GM21723 (cell line): ENCODE results near the gene ABCC2.

Experiments
- ATAC-seq: cut with Tn5 transposase; IDR thresholded peaks from one replicate; pipeline ENCODE4 v1.9.1; 2021; ENCODE audit warnings: mild to moderate bottlenecking, moderate library complexity; ENCODE audit not compliant: unreplicated experiment

Gene ABCC2

DNA sequence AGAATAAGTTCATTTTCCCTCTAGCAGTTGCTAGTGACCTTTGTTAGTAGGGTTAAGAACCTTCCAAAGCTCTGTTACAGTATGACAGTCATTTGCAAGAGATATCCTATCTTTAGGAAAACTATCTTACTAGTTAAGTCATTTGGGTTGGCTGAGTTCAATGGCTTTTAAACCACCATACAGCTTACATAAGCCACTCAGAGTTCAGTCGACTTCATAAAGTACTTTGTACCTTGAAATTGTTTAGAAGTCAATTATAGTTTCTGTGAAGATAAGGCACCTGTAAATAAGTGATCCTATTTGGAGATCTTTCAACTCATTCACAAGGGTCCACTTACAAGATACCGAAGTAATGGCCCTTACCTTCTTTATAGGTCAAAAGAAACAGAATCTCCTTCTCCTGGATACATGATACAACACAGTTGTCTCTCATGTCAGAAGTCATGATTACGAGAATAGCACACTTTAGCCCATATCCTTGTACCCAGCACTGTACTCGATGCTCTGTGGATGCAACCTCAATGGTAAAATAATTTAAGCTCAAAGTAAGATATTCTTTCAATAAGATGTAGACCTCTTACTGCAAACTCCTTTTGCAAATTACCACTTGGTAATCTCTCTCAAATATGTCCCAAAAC, 11.9 kb upstream of the ABCC2 start:
- ATAC-seq, result no peak

DNA sequence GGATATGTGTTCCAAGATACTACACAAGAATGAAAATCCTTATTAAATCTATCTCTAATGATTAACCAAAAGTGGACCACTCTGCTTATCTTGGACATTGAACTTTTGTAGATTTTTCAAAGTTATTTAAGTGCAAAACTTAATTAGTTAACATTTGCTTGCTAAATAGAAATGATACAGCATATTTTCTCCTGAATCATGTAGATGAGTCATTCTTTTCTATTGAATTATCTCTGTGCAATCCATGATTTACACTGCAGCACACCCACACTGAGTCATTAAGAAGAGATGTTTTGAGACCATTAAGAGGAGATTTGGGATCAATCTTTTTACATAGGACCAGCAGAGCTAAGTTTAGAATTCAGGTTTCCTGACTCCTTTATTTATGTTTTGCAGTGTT, 6.6 kb upstream of the ABCC2 start:
- no peak for ATAC-seq

DNA sequence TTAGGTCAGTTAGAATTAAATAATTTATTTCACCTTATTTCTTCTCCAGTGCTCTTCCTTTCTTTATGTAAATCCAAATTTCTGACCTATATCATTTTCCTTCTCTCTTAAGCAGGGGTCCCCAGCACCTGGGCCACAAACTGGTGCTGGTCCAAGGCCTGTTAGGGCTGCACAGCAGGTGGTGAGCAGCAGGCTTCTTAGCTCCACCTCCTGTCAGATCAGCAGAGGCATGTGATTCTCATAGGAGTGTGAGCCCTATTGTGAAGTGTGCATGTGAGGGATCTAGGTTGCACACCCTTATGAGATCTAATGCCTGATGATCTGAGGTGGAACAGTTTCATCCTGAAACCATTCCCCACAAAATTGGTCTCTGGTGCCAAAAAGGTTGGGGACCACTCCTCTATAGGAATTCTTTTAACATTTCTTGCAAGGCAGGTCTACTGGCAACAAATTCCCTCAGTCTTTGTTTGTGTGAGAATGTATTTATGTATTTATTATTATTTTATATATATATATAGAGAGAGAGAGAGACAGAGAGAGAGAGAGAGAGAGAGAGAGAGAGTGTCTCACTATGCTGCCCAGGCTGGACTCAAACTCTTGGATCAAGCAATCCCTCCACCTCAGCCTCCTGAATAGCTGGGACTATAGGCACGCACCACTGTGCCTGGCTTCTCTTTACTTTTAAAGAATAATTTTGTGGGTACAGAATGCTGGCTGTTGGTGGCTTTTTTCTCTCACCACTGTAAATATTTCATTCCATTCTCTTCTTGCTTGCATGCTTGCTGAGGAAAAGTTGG, 4.3 kb upstream of the ABCC2 start:
- ATAC-seq, result no peak

DNA sequence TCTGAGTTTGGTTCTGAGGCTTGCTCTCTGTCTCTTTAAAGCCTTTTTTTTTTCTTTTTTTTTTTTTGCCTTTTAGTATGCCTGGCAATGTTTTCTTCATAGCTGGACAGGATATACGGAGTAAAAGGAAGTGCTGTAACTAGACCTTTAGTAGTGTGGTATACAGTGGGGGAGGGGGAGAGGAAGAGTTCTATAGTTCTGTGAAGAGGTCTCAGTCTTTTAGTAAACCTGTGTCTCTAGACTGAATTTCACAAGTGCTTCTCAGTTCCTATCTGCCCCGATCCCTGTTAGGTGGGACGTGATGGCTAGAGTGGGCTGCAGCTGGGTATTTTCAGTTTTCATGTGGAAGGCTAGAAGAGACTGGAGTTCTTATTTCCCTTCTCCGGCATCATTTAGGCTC, 3.1 kb upstream of the ABCC2 start:
- no peak for ATAC-seq

DNA sequence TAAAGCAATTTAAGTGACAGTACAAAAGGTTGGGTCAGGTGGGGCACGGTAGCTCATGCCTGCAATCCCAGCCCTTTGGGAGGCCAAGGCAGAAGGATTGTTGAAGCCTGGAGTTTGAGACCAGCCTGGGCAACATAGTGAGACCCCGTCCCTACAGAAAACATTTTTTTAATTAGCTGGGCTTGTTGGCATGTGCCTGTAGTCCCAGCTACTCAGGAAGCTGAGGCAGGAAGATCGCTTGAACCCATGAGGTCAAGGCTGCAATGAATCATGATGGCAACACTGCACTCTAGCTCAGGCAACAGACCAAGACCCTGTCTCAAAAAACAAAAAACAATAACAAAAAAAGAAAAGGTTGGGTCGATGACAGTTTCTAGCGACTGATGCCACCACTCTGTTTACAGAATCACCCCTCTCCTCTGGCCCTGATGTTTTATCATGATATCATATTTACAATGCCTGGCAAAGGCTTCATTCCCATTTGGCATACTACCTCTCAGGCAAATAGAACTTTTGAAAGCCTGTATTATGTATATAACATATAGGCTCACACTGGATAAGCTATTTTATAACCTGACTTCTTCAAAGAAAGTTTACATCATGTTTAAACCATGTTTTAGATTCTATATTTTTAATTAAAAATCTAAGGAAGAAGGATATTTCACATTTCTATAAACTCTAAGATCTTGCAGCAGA, 558 bp upstream of the ABCC2 start:
- ATAC-seq, result no peak

DNA sequence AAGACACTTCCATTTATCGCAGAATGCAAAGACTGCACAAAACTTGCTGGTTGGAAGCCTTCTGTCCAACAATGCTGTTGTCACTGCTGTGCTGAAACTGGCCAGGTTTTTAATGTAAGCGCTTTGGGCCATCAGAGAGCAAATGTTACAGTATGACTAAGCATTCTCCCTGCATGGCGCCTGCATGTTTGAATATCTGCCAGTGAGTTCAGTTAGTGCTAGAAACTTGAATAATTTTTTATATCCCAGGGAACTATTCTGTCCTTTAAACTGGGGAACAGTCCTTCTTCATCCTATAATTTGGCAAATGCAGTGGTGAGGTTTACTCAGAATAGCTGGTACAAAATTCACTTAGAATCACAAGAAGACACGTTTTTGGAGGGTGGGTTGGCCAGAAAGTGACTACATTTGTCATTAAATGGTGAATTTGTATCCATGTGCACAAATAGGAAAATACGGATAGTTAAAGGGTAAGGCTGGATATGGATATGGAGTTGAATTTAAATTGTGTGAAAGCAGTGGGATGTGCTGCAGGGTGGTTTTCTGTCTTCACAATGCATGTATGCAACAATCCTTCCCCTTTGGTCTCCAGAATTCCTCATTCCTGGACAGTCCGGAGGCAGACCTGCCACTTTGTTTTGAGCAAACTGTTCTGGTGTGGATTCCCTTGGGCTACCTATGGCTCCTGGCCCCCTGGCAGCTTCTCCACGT, 1.7 kb downstream of the ABCC2 start:
- ATAC-seq, result no peak

- no peak for ATAC-seq
Observed at GRCh38 chr10:99784727-99785441, 2.4 kb downstream of the ABCC2 start.

GRCh38 chr10:99785646-99786045, 3.2 kb downstream of the ABCC2 start:
- no peak for ATAC-seq

DNA sequence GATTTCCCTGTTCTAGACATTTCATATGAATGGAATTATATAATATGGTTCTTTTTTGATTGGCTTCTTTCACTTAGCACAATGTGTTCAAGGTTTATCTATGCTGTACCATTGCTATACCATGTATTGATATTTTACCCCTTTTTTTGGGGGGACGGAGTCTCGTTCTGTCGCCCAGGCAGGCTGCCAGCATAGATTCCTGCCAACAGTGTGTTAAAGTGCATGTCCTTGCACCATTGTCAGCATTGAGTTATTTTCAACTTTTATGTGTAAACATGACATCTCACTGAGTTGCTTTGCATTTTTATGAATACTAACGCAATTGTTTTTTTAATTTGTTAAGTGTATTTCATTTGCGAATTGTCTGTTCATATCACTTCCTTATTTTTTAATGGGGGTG, 4.9 kb downstream of the ABCC2 start:
- no peak for ATAC-seq

- ATAC-seq, result no peak
Observed at GRCh38 chr10:99787782-99788445, 5.5 kb downstream of the ABCC2 start.

DNA sequence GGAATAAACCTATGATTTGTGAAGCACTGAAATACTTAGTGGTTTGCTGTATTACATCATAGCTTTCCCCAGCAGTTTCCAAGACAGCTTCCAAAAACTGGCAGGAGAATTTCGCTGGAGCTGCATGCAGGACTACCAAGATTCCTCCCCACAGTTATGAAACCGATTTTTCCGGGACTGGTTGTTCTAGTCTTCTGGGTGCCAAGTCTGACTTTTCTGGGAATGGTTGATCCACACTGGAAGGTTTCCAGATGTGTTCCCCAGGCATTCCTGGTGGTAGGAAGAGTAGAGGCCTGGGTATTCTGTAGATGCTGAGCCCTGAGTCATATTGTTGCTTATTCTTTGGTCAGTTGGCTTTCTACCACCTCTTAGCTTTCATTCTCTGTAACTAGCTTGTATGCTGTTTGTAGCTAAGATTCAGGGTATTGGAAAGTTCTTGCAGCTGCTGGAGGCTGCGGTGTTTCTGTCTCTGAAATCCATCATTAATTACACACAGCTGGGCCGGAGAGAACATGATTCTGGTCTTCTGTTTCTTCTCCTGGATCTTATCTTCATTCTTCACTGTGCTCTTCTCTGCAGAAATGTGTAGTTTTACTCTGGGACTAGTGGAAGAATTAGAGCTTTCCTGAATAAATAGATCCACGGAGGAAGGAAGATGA, 6.3 kb downstream of the ABCC2 start:
- ATAC-seq, result no peak

DNA sequence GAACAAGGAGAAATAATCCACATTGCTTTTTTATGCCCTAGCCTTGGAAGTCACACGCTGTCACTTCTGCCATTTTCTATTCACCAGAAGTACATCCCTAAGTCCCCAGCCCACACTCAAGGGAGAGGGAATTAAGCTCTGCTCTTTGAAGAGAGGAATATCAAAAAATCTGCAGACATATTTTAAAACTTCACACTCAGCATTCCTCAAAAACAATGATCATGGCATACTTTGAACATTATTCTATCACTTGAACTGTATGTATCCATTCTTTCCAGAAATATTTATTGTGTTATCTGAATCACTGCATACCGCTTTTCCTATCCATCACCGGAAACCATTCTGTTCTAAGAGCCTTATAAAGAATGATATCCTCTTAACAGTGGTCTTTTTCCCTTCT, 9.4 kb downstream of the ABCC2 start:
- no peak for ATAC-seq

DNA sequence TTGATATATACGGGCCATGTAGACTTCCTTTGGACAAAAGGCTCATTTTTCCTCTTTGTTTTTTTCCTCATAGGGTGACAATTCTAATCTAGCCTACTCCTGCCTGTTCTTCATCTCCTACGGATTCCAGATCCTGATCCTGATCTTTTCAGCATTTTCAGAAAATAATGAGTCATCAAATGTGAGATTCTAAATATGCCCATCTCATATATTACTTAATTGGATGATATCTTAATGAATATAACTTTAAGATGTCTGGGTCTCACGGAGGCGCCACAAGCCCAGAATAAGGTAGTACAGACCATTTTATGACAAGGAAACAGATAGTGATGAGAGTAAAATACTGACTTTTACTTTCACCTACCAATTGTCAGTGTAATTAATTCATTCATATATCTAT, 11.4 kb downstream of the ABCC2 start:
- no peak for ATAC-seq

DNA sequence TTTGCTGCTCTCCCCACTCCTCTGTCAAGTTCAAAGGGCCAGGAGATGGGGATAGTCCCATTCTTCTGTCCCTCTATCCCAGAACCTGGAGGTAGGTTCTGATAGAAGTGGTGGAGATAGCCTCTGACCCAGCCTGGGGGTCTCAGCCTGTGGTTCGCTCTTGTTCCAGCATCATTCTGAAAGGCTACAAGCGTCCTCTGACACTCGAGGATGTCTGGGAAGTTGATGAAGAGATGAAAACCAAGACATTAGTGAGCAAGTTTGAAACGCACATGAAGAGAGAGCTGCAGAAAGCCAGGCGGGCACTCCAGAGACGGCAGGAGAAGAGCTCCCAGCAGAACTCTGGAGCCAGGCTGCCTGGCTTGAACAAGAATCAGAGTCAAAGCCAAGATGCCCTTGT, 14.5 kb downstream of the ABCC2 start:
- ATAC-seq, result no peak

DNA sequence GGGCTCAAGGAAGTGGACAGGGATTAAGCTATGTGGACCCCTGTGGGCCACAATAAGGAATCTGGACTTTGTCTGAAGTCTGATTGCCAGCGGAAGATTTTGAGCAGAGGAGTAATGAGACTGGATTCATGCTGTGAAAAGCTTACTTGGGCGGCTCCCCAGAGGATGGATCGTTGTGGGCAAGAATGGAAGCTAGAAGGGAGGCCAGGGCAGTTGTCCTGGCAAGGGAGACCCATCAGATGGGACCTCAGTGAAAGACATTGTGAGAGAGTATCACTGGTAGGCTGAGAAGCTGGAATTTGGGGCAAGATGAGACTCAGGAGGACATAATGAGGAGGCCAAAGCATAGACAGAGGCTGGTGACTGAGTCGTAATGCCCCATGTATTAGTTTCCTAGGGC, 15.6 kb downstream of the ABCC2 start:
- ATAC-seq, result no peak

GRCh38 chr10:99798920-99799319, 16.5 kb downstream of the ABCC2 start:
- ATAC-seq, result no peak

DNA sequence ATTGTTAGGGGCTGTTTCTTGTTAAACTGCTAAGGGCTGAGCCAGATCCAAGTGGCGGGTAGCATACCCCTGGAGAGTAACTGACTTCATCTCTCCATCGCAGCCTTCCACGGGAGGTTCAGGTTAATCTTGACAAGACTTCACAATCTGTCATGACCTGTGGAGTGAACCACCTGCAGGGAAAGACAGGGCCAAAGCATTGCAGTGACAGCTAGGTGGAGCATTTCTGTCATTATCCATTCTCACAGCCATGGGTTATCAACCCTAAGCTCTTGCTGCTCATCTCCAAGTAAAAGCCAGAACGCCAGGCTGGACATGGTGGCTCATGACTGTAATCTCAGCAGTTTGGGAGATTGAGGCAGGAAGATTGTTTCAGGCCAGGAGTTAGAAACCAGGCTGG, 17.2 kb downstream of the ABCC2 start:
- no peak for ATAC-seq

GRCh38 chr10:99804471-99804870, 22.0 kb downstream of the ABCC2 start:
- ATAC-seq, result no peak

DNA sequence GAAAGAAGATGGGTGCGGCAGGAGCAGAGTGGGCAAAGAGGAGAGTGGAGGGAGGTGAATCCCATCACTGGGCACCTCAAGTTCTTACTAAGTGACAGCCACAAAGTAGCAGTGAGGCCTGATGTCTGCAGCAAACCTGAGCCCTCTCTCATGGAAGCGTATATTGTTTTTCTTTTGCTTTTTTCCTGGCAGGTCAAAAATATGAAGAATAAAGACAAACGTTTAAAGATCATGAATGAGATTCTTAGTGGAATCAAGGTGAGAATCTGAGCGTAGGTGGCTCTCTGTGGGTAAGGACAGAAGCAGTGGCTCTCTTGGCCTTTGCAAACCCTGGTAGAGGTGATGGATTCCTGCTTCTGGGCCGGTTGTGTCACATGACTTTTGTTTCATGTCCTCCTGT, 22.8 kb downstream of the ABCC2 start:
- no peak for ATAC-seq

DNA sequence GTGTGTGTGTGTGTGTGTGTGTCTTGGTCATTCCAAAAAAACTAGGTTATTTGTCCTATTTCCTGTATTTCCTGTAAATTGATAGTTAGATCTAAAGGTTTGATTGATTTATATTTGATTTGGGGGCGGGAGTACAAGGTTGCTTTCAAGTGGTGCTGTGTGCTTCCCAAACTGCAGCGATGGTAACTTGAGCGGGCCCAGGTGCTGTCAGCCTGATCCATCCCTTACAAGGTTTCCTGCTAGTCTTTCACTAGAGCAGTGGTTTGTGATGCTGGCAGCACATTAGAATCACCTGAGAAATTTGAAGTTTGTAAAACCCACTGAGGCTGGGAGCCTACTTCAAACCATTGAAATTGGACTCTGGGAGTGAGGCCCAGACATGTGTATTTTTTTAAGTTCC, 23.7 kb downstream of the ABCC2 start:
- no peak for ATAC-seq
